RPMI7951 (cell line): ENCODE measurements around the gene DDC. TPM values are rescaled to one million over a fixed set of nuclear protein-coding genes. Genes with fewer than 3 reads are reported as not detected.
"Not testable (repeated sequence)": the region's sequence is repeated elsewhere in the genome, so short reads cannot be mapped to it uniquely, and the experiment has no call there.

Experiments
- DNase-seq: peaks from one replicate; pipeline ENCODE4 v3.0.0-alpha.2; 2012; ENCODE audit warnings: low read depth
- total RNA-seq: library from RNA; depleted of rRNA; stranded (reverse); fragments of >200 nt; shearing (Covaris generic); gene quantifications from 2 replicates; pipeline ENCODE4 v1.2.3, GENCODE V29; 2014

DDC gene
- total RNA-seq, 1 experiment from 2014 or later = not detected

DNA sequence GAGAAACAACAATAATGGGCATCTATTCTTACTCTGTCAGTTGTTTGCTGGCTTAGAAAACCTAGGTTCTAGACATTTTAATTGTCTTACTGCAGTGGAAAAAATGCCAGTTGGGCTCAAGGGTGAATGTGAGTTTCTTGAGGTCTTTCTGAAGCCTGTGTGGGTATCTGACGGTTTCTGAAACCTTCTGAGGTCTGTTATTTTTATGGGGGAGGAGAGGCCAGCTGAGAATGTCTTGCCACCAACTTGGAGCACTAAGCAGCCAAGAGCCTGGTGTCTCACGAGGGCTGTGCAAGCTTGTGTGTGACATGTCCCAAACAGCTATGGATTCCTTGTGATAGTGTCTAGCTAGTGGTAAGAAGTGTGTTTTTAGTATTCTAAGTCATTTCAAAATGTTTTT is 24.2 kb upstream of the DDC start:
- no peak for DNase-seq

- no peak for DNase-seq
Observed at GRCh38 chr7:50588937-50589336, 23.7 kb upstream of the DDC start.

- DNase-seq = no peak
Observed at GRCh38 chr7:50587737-50588136, 22.5 kb upstream of the DDC start.

- DNase-seq = peak; percentile 84
Observed at GRCh38 chr7:50584793-50585408, 19.7 kb upstream of the DDC start.

GRCh38 chr7:50584386-50584785 is 19.2 kb upstream of the DDC start:
- no peak for DNase-seq

DNA sequence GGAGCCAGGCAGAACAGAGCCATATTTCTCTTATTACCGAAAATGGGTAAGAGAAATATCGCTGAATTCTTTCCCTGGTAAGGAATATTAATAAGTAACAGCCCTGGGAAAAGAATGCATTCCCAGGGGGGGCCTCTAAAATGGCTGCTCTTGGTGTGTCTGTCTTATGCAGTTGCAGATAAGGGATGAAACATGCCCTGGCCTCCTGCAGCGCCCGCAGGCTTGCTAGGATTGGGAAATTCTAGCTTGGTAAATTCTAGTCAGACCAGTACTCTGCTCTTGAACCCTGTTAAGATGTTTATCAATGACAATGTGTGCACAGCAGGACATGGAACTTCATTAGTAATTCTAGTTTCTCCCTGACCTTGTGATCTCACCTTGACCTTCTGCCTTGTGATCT is 18.1 kb upstream of the DDC start:
- DNase-seq = not testable (repeated sequence)

GRCh38 chr7:50582271-50582670 is 17.1 kb upstream of the DDC start:
- not testable (repeated sequence) for DNase-seq

GRCh38 chr7:50580666-50581065 is 15.5 kb upstream of the DDC start:
- peak; percentile 74 for DNase-seq

DNA sequence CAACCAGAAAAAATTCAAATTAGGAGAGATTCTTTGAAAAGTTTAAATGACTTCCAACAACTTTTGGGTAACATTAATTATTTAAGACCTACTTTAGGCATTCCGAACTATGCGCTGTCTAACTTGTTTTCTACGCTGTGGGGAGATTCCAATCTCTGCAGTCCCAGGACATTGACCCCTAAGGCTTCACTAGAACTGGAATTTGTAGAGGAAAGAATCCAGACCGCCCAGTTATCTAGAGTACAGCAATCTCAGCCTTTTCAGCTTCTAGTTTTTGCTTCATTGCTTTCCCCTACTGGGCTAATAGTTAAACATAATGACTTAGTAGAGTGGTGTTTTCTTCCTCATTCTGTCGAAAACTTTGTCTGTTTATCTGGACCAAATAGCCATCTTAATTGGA is 14.9 kb upstream of the DDC start:
- no peak for DNase-seq

GRCh38 chr7:50578105-50578504 is 12.9 kb upstream of the DDC start:
- not testable (repeated sequence) for DNase-seq

DNA sequence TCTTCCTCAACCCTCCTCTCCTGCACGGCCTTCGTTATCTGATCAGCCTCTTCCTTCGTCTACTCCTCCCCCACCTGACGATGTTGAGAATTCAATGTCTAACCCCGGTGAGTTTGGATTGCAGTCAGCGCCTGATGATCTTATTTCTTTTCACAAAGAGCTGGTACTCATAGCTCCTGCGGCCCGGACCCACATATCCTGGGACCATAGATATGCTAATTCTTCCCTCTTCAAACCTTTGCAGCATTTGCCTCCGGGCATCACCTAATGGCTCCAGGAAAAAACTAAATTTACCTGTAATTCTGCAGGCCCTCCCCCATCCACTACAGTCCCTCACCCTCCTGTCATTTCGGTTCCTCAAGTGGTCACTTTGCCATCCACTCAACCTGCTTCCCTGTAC is 12.4 kb upstream of the DDC start:
- DNase-seq = no peak

- not testable (repeated sequence) for DNase-seq
Observed at GRCh38 chr7:50576388-50576787, 11.2 kb upstream of the DDC start.

DNA sequence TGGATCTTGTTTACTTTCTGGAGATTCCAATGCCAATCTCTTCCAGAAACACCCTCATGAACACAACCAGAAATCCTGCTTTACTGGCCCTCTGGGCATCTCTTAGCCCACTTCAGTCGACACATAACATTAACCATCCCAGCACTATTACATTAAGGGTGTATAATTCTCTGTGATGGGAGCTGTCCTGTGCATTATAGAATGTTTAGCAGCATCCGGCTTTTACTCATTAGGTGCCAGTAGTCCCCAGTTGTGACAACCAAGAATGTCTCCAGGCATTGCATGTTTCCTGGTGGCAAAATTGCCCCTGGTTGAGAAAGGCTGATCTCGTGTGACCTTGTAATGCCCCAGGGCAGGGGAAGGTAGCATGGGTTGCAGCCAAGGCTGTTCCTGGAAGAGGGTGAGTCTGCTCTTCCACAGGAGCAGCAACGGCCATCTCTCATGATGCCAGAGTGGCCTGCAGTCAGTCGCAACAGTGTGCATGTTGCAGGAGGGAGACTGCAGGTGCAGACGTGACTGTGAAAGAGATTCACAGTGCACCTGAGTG is 2.6 kb upstream of the DDC start:
- DNase-seq = no peak

DNA sequence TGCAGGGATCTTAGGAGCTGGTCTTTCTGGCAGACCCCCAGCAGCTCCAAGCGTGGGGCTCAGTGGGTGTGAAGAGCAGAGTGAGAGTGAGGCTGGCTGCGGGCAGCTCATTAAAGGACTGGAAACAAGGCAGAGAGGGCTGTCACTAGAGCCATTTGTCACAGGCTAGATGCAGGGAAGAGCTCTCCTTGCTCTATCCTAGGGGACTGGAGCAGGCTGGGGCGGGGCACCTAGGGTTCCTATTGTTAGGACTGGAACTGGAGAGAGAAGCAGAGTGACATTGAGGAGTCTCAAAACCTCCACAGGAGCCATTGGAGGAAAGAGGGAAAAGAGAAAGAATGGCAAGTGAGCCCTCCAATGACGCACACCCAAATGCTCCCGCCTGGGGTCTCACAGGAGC is 772 bp upstream of the DDC start:
- no peak for DNase-seq

GRCh38 chr7:50565559-50565916 is 333 bp upstream of the DDC start:
- no peak for DNase-seq

DNA sequence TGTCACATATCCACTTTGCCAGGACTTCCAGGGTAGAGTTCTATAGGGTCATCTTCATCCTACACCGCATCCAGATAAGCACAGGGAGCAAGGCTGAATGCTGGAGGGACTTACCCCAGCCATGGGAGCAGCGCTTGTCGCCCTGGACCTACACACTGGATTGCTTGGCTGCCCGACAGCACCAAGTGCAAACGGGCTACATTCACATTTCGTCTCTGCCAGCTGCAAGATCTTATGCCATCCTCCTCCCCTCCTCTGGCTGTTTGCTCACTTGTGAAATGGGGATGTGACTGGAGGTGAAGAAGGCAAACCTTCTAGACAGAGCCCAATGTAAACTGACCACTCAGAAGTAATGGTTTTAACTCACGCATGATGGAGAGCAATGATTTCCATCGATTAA is 1.0 kb downstream of the DDC start:
- DNase-seq = no peak

- no peak for DNase-seq
Observed at GRCh38 chr7:50562136-50562535, 3.1 kb downstream of the DDC start.

- DNase-seq = peak; percentile 30
Observed at GRCh38 chr7:50560865-50561351, 4.3 kb downstream of the DDC start.

- DNase-seq = no peak
Observed at GRCh38 chr7:50559881-50560280, 5.3 kb downstream of the DDC start.

GRCh38 chr7:50558294-50559053 is 6.7 kb downstream of the DDC start:
- DNase-seq = no peak

DNA sequence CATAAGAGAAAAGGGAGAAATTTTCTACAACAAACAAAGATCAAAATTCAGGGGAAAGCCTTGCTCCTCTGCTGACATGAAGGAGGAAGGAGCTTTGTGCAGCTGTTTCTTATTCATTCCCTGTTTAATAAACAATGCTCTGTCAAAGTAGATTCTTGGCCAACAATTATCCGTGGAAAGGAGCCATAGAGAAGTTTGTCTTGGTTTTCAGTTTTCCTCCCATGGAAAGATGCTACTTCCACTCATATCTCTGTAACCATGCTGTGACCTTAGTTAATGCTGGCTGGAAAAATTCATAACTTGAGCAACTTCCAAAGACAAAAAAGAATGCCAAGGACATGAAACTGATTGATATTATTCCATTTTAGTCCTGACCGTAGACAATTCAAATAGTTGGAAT is 8.1 kb downstream of the DDC start:
- DNase-seq = no peak

DNA sequence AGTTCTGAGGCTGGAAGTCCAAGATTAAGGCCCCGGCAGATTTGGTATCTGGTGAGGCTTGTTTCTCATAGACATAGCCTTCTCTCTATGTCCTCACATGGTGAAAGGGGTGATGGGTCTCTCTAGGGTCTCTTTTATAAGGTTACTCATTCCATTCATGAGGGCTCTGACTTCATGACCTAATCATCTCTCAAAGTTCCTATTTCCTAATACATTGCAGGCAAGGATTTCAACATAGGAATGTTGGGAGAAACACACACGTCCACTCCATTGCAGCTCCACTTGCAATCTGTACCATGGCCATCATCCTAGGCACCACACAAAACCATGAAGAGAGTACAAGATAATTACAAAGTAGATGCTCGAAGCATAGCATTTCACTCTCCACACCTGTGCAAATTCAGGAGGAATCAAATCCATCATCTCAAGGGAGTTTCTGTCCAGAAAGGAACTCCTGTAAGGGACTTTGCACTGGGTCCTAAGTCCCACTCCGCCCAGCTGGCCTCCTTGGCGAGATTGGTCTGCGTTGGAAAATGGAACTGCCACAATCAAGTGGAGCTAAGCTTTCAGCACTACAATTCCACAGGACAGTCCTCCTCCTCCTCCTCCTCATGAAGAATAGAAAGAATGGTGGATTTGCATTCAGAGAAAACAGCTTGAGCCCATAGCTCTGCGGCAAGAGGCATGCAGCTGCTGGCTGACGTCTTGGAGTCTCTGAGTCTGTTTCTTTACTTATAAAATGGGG is 8.8 kb downstream of the DDC start:
- DNase-seq = no peak
